GM18873 (cell line): ENCODE results near the gene HKDC1.
"Not testable (repeated sequence)": the region's sequence is repeated elsewhere in the genome, so short reads cannot be mapped to it uniquely, and the experiment has no call there.

Experiments used
- ATAC-seq: cut with Tn5 transposase; IDR thresholded peaks from one replicate; pipeline ENCODE4 v1.9.1; 2021; ENCODE audit warnings: mild to moderate bottlenecking, moderate library complexity, moderate number of reproducible peaks; ENCODE audit not compliant: unreplicated experiment, low FRiP score

The HKDC1 gene, protein sequence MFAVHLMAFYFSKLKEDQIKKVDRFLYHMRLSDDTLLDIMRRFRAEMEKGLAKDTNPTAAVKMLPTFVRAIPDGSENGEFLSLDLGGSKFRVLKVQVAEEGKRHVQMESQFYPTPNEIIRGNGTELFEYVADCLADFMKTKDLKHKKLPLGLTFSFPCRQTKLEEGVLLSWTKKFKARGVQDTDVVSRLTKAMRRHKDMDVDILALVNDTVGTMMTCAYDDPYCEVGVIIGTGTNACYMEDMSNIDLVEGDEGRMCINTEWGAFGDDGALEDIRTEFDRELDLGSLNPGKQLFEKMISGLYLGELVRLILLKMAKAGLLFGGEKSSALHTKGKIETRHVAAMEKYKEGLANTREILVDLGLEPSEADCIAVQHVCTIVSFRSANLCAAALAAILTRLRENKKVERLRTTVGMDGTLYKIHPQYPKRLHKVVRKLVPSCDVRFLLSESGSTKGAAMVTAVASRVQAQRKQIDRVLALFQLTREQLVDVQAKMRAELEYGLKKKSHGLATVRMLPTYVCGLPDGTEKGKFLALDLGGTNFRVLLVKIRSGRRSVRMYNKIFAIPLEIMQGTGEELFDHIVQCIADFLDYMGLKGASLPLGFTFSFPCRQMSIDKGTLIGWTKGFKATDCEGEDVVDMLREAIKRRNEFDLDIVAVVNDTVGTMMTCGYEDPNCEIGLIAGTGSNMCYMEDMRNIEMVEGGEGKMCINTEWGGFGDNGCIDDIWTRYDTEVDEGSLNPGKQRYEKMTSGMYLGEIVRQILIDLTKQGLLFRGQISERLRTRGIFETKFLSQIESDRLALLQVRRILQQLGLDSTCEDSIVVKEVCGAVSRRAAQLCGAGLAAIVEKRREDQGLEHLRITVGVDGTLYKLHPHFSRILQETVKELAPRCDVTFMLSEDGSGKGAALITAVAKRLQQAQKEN

GRCh38 chr10:69220041-69220451 is at the start of gene HKDC1:
TSS of gene HKDC1 (plus strand) at chr10:69220332. CDS start at chr10:69220436, 104 bp downstream.
- no peak for ATAC-seq

GRCh38 chr10:69172241-69172982 is 47.7 kb upstream of the HKDC1 start:
- no peak for ATAC-seq

GRCh38 chr10:69175326-69175725 is 44.8 kb upstream of the HKDC1 start:
- ATAC-seq, result not testable (repeated sequence)

- no peak for ATAC-seq
Observed at GRCh38 chr10:69176823-69177222, 43.3 kb upstream of the HKDC1 start.

GRCh38 chr10:69179089-69179742 is 40.9 kb upstream of the HKDC1 start:
- no peak for ATAC-seq

DNA sequence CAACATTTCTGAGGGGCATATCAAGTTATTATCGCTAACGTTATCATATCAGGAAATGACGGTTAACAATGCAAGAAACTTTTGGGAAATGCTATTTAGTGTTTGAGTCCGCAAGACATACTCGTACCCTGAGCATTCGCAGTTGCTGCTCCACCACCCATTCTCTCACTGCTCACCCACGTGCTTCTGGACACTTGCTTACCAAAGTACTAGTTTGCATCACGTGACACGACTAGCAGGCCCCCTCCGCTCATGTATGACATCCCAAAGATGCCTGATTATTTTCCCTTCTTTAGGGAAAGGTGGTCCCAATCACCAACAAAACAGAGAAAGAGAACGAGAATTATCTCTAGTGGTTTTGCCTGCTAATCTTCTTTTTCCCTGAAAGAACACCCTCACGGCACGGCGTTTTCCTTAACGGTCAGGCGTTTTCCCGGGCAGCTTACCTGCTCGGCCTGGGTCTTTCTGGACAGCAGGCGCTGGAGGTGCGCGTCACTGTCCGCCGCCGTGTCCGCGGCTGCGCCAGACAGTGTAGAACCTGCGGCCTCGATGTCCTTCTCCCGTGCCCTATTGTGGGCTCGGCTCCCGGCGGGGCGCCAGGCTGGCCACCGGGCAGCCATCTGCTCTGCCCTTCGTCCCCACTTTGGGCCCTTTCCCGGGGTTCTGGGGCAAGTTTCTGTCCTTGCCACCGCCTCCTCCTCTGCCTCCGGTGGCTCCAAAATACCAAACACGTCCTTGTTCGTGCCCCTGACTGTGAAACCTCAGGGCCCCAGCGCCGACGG is 40.2 kb upstream of the HKDC1 start, which contains the start of gene SUPV3L1:
Gene SUPV3L1, plus strand, starts transcription at position 492 of the 782 bp plus-strand sequence. Its CDS starts 58 bp downstream, at position 550.
- ATAC-seq, result peak; percentile 71

GRCh38 chr10:69180525-69181204 is 39.5 kb upstream of the HKDC1 start:
- ATAC-seq, result no peak

DNA sequence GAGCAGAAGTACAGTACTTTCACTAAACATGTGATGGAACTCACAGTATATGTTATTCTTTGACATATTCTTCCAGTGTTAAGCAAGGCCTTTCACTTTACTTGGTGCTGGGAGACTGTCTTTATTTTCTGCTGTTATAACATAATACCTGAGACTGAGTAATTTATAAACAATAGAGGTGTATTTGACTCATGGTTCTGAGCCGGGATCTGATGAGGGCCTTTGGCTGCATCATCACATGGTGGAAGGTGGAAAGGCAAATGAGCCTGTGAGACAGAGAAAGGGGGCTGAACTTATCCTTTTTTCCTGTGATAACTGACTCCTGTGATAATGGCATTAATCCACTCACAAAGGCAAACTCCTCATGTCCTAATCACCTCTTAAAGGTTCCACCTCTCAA is 38.7 kb upstream of the HKDC1 start:
- ATAC-seq, result no peak

DNA sequence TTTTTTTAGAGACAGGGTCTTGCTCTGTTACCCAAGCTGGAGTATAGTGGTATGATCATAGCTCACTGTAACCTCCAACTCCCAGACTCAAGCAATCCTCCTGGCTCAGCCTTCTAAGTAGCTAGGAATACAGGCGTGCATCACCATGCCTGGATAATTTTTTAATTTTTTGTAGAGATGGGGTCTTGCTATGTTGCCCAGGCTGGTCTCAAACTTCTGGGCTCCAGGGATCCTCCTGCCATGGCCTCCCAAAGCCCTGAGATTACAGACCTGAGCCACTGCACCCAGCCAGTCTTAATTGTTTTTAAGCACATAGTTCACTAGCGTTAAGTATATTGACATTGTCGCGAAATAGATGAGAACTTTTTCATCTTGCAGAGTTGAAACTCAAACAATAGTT is 38.1 kb upstream of the HKDC1 start:
- no peak for ATAC-seq

- ATAC-seq, result no peak
Observed at GRCh38 chr10:69186524-69186923, 33.6 kb upstream of the HKDC1 start.

GRCh38 chr10:69201045-69201444 is 19.1 kb upstream of the HKDC1 start:
- ATAC-seq, result no peak

GRCh38 chr10:69202332-69202731 is 17.8 kb upstream of the HKDC1 start:
- no peak for ATAC-seq

- no peak for ATAC-seq
Observed at GRCh38 chr10:69208761-69209160, 11.4 kb upstream of the HKDC1 start.

DNA sequence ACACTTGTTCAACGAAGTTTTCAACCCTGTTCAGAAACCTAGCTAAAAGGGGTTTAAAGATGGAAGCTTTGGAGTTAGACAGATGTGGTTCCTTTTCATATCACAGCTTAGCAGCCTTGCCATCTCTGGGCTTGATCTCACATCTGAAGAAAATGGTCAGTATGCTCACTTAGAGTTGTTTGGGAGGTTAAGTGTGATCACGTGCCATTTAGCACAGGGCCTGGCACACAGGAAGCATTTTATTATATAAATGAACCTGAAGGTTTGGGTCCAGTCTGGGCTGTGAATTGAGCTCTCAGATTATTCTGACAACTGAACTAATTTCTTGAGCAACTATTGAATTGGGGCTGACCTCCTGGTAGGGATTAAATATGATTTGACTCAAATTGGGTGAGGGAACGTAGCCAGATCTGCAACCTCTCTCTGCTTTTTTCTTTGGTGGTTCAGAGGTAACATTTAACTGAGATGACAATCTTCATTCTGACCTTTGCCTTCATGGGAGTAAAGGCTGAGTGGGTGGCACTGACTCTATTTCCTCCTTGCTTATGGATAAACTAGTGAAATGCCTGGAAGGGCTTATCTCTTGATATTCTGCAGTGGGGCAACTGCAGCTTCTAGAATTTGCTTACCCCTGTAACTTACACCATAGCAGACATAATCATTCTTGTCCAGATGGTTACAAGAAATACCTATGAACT is 10.2 kb upstream of the HKDC1 start:
- no peak for ATAC-seq

DNA sequence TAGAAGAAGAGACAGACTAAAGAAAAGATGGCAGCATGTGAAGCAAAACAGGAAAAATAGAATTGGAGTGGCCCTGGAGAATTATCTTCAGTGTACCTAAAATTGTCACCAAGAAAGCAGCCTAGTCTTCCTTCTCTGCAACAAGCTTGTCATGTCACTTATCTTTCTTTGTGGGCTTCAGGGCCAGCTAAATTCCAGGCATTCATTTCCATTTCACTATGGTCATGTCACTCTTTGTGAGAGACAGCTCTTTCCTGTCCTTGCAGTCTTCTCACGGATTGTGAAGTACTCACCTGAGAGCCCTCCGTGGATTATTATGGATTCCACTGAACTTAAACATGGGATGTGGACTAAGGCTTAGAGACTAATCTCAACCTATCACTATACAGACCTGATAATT is 9.0 kb upstream of the HKDC1 start:
- no peak for ATAC-seq

DNA sequence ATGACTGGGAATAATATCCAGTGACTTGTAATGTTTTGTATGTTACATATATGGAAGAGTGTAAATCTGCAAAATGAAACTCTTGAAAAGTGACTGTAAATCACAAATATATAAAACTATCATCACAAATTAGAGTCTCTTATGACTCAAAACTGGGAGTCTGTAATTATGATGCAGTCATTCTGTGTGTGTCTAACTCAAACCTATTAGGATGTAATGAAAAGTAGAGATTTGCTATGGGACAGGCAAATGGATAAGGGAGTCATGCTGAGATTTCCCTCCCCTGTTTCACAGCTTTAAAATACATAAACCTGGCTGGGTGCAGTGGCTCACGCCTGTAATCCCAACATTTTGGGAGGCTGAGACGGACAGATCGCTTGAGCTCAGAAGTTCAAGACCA is 8.6 kb upstream of the HKDC1 start:
- ATAC-seq, result no peak

DNA sequence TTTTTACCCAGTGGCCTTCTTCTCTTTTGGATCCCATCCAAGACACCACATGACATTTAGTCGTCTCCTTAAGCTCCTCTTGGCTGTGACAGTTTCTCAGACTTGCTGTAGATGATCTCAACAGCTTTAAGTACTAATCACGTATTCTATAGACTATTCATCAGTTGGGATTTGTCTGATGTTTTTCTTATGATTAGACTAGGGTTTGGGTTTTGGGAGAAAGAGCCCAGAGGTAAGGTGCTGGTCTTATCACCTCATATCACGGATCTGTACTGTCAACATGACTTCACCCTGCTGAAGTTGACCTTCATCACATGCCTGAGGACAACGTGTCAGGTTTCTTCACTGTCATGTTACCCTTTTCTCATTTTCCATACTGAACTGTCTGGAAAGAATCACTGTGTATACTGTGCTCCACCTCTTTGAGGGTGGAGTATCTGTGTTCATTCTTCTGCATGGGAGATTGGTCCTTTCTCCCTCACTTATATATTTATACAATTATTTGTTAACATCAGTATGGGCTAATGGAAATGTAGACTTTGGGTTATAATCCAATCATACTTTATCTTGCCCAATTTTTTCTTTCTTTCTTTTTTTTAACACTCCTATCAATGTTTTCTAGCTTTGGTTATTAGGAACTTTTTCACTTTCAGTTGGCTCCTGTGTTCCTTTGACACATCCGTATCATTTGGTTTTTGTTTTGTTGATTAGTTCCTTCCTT is 6.4 kb upstream of the HKDC1 start:
- no peak for ATAC-seq
